ENCODE results near the gene SHC2.
"Not testable (repeated sequence)": the region's sequence is repeated elsewhere in the genome, so short reads cannot be mapped to it uniquely, and the experiment has no call there.

GRCh38 chr19:411121-411722 is 49.6 kb downstream of the SHC2 start:
- TF ChIP-seq CTCF (CRISPR knock-in tag; IDR thresholded peaks at IDR 0.05); ZHX1 (CRISPR knock-in tag; IDR thresholded peaks at IDR 0.05; ENCODE audit: low read depth); POLR2AphosphoS5 (IDR thresholded peaks at IDR 0.05; ENCODE audit: low read depth, low read length); MYNN (CRISPR knock-in tag; IDR thresholded peaks at IDR 0.05; ENCODE audit: low read depth); CBX5 (CRISPR knock-in tag; IDR thresholded peaks at IDR 0.05; ENCODE audit: borderline replicate concordance); GABPA (IDR thresholded peaks at IDR 0.05; ENCODE audit: low read depth, low read length); GABPA (CRISPR knock-in tag; IDR thresholded peaks at IDR 0.05; ENCODE audit: low read depth); RXRA (CRISPR knock-in tag; IDR thresholded peaks at IDR 0.05); JUN (CRISPR knock-in tag; IDR thresholded peaks at IDR 0.05); POLR2A (IDR thresholded peaks at IDR 0.05; ENCODE audit: insufficient read depth in 1 of 2, low read depth in 2 of 2, low read length in 2 of 2); IKZF4 (CRISPR knock-in tag; IDR thresholded peaks at IDR 0.05; ENCODE audit: borderline replicate concordance, low read depth, not compliant biosample characterization); ZFP37 (CRISPR knock-in tag; IDR thresholded peaks at IDR 0.05; ENCODE audit: borderline replicate concordance); RFX5 (IDR thresholded peaks at IDR 0.05; ENCODE audit: low read depth, low read length); BHLHE40 (IDR thresholded peaks at IDR 0.05; ENCODE audit: low read length): not testable (repeated sequence)
- TF ChIP-seq, protein P1, sequence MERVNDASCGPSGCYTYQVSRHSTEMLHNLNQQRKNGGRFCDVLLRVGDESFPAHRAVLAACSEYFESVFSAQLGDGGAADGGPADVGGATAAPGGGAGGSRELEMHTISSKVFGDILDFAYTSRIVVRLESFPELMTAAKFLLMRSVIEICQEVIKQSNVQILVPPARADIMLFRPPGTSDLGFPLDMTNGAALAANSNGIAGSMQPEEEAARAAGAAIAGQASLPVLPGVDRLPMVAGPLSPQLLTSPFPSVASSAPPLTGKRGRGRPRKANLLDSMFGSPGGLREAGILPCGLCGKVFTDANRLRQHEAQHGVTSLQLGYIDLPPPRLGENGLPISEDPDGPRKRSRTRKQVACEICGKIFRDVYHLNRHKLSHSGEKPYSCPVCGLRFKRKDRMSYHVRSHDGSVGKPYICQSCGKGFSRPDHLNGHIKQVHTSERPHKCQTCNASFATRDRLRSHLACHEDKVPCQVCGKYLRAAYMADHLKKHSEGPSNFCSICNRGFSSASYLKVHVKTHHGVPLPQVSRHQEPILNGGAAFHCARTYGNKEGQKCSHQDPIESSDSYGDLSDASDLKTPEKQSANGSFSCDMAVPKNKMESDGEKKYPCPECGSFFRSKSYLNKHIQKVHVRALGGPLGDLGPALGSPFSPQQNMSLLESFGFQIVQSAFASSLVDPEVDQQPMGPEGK (CRISPR knock-in tag; IDR thresholded peaks at IDR 0.05): not testable (repeated sequence)
